Peyer's patch (tissue), 4 donors: Measurements from ENCODE around the gene ARHGAP15. TPM values are rescaled to one million over a fixed set of nuclear protein-coding genes. Genes with fewer than 3 reads are reported as not detected.

Experiments used
- DNase-seq, 3 donors: peaks; one replicate each; pipeline ENCODE4 v3.0.0-alpha.2; 2017 to 2019
- H3K27ac ChIP-seq, 4 donors: fragments of 200-600 bp; sonication (generic); one replicate each; pipeline ENCODE4 v1.5.1; 2016 to 2019
- H3K27me3 ChIP-seq, 2 donors: fragments of 200-600 bp; sonication (generic); one replicate each; pipeline ENCODE4 v1.5.1; 2019
- H3K36me3 ChIP-seq, 3 donors: fragments of 200-600 bp; sonication (generic); one replicate each; pipeline ENCODE4 v1.5.1; 2016 to 2019
- H3K4me1 ChIP-seq, 4 donors: fragments of 200-600 bp; sonication (generic); one replicate each; pipeline ENCODE4 v1.5.1; 2016 to 2019
- H3K4me3 ChIP-seq, 4 donors: fragments of 200-600 bp; sonication (generic); 1 replicate in 3 of 4; 2 replicates in 1 of 4; pipeline ENCODE4 v1.5.1; 2016 to 2019; ENCODE audit warnings: mild to moderate bottlenecking in 1 of 4
- H3K9me3 ChIP-seq, 4 donors: fragments of 200-600 bp; sonication (generic); one replicate each; pipeline ENCODE4 v1.5.1; 2016 to 2019; ENCODE audit warnings: mild to moderate bottlenecking in 1 of 4
- POLR2A ChIP-seq, 2 donors: fragments of 450-650 bp; IDR thresholded peaks; one replicate each; pipeline ENCODE4 v1.5.1; 2017; ENCODE audit warnings: antibody characterized with exemption in 2 of 2, mild to moderate bottlenecking in 2 of 2, moderate library complexity in 2 of 2
- total RNA-seq, 4 donors: library from RNA; depleted of rRNA; stranded (reverse); fragments of >200 nt; gene quantifications; one replicate each; pipeline ENCODE4 v1.1.0, GENCODE V29; 2016
- TF ChIP-seq, protein P1 (sequence below), 6 experiments: fragments of 450-650 bp in 4 of 6; fragments of 200-600 bp in 2 of 6; sonication (generic) in 1 of 6; IDR thresholded peaks; one replicate each; pipeline ENCODE4 v1.5.1; 2017 to 2019; ENCODE audit warnings: antibody characterized with exemption in 6 of 6, mild to moderate bottlenecking in 3 of 6, moderate library complexity in 1 of 6

ARHGAP15 gene
- total RNA-seq, 4 donors from 2014 or later: 6.7 to 203 (median 12.5) TPM

DNA sequence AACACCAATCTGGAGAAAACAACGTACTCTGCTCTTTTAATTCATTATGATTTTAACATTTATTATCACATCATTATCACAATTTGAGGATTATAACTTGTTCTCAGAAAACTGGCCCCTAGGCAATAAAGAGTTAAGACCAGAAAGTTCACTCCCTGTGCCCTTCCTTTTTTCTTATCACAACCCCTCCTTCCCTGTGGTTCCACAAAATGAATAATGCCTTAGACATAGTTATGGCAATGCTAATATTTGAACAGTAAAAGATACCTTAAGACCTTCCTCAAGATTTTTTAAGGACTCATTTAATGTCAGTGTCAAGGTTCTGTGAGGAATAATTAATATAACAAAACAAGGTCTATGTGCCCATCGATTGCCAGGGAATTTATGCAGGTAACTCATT lies 596.2 kb downstream of the ARHGAP15 start:
- Histone ChIP-seq H3K27me3 (no peaks in the 10 kb centered on the region), H3K36me3 (no peaks in the 10 kb centered on the region), H3K4me3 (no peak overlapping the region), H3K27ac (no peak overlapping the region), H3K4me1 (no peaks in the 10 kb centered on the region), H3K9me3 (no peaks in the 10 kb centered on the region)
- no peak for DNase-seq
- TF ChIP-seq, protein P1, sequence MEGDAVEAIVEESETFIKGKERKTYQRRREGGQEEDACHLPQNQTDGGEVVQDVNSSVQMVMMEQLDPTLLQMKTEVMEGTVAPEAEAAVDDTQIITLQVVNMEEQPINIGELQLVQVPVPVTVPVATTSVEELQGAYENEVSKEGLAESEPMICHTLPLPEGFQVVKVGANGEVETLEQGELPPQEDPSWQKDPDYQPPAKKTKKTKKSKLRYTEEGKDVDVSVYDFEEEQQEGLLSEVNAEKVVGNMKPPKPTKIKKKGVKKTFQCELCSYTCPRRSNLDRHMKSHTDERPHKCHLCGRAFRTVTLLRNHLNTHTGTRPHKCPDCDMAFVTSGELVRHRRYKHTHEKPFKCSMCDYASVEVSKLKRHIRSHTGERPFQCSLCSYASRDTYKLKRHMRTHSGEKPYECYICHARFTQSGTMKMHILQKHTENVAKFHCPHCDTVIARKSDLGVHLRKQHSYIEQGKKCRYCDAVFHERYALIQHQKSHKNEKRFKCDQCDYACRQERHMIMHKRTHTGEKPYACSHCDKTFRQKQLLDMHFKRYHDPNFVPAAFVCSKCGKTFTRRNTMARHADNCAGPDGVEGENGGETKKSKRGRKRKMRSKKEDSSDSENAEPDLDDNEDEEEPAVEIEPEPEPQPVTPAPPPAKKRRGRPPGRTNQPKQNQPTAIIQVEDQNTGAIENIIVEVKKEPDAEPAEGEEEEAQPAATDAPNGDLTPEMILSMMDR (IDR thresholded peaks at IDR 0.05): no peak
- TF ChIP-seq POLR2A (IDR thresholded peaks at IDR 0.05): no peak

DNA sequence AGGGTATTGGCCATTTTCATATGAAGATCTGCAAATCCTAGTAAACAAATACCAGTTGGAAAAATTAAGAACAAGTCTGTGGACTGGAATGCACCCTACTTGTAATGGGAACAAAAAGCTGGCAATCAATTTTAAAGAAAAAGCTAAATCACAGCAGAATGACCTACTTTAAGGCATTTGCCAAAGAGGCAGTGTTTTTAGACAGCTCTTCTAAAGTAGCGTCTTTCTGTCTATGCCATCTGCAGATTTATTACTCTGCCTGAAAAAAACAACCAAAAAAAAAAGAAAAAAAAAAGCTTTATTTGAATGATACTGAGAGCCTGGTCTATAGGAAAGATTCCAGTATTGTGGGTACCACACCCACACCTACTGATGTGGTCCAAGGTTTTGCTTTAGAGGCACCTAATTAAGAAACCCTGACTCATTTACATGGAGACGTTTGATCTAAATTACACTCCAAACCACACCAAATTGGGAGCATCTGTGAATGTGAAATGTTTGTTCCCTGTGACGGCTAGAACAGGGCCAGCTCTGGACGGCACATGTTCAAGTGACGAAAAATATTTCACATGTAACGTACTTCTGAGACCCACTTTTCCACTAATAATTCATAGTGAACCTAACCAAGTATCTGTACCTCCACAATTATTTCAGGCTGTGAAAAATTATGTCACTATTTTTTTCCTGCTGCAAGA lies 597.1 kb downstream of the ARHGAP15 start:
- no peak for TF ChIP-seq POLR2A (IDR thresholded peaks at IDR 0.05)
- TF ChIP-seq, protein P1 (IDR thresholded peaks at IDR 0.05): no peak
- H3K9me3 ChIP-seq: no peaks in the 10 kb centered on the region
- H3K27me3 ChIP-seq: no peaks in the 10 kb centered on the region
- H3K27ac ChIP-seq: no peak overlapping the region
- no peaks in the 10 kb centered on the region for H3K4me1 ChIP-seq
- DNase-seq: no peak
- H3K4me3 ChIP-seq: no peak overlapping the region
- no peaks in the 10 kb centered on the region for H3K36me3 ChIP-seq

DNA sequence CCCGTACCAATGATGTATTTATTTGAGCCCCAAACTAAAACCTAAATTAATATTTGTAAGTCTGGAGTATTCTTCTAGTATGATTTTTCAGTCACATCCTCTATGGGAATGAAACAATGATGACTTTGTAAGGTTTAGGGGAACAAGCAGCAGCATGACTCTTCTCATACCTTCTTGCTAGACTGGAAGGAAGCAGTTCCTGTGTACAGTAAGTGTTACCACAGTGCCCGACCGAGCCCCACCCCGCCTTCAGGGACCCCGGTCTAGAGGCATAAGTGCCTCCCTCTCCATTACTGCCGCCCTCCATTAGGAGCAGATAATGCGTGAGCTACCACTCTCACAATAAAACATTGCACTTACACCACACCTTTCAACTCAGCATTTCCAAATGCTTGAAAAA lies 599.3 kb downstream of the ARHGAP15 start:
- TF ChIP-seq, protein P1 (IDR thresholded peaks at IDR 0.05): no peak
- TF ChIP-seq POLR2A (IDR thresholded peaks at IDR 0.05): no peak
- no peaks in the 10 kb centered on the region for H3K36me3 ChIP-seq
- no peaks in the 10 kb centered on the region for H3K9me3 ChIP-seq
- no peaks in the 10 kb centered on the region for H3K27me3 ChIP-seq
- no peaks in the 10 kb centered on the region for H3K4me1 ChIP-seq
- H3K4me3 ChIP-seq: no peak overlapping the region
- no peak for DNase-seq
- no peak overlapping the region for H3K27ac ChIP-seq

DNA sequence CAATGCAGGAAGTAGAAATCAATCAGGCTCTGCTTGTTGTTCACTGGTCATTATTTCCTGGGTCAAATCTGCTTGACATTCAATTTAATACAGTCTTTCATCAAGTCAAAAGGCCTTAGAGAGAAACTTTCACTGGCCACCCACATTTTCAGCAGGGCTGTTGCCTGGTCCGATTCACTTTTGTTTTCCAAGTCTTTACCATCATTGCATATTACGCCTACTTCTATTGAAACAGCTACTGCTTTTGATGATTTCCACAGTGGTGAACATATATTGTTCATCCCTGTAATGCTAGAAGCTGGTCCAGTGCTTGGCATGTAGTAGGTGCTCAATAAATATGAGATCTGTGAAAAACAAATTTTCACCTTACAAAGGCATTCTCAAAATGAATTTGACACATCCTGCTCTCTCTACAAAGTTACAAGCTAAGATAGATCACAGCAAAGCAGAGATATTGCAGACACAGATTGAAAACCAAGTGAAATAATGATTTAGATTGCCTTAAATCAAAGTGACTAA lies 600.1 kb downstream of the ARHGAP15 start:
- Histone ChIP-seq H3K4me3 (no peak overlapping the region), H3K9me3 (no peaks in the 10 kb centered on the region), H3K36me3 (no peaks in the 10 kb centered on the region), H3K27me3 (no peaks in the 10 kb centered on the region), H3K4me1 (no peaks in the 10 kb centered on the region), H3K27ac (no peak overlapping the region)
- TF ChIP-seq, protein P1 (IDR thresholded peaks at IDR 0.05): no peak
- no peak for TF ChIP-seq POLR2A (IDR thresholded peaks at IDR 0.05)
- no peak for DNase-seq

DNA sequence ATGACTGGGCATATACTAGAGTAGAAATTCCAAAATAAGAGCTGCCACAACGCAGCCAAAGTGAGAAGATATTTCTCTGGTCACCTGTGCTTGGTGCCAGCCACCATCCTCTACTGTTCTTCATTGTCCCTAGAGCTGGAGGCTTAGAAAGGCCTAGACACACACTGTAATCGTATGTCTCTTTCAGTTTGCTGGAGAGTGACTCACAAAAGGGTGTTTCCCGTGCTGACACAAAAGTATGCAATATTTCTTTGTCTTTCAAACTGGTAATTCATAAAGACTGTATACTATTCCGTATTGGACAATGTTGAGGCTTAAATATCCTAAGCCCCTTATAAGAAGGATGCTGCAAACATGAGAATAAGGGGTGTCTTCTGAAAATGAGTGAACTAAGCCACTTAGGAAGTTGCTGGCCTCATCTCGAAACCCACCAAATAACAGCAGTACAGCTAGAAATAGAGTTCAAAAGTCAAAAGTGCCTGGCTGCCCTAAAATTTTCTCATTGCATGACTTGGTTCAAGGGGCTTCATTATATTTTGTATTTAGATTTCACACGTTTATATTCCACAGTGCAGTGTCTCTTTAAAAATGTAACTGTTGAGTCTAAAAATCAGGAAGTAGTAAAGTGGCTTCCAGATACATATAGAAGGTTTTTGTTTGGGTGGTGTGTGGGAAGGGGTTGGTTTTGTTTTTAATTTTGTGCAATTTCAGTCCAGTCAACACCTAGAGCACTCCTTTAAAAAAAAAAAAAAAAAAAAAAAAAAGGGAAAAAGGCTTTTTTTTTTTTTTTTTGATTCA lies 601.1 kb downstream of the ARHGAP15 start:
- Histone ChIP-seq H3K27me3 (no peaks in the 10 kb centered on the region), H3K36me3 (no peaks in the 10 kb centered on the region), H3K27ac (no peak overlapping the region), H3K9me3 (no peaks in the 10 kb centered on the region), H3K4me3 (no peak overlapping the region), H3K4me1 (no peaks in the 10 kb centered on the region)
- no peak for DNase-seq
- TF ChIP-seq POLR2A (IDR thresholded peaks at IDR 0.05): no peak
- TF ChIP-seq, protein P1 (IDR thresholded peaks at IDR 0.05): no peak
